Erythroblast (primary cell): ENCODE data around the gene KIF26B.

Source experiments
- GATA1 ChIP-seq: IDR thresholded peaks from 2 replicates; pipeline ENCODE4 v1.6.1; 2011; ENCODE audit warnings: low read depth, mild to moderate bottlenecking, control low read depth, low read length, moderate library complexity
- POLR2A ChIP-seq: IDR thresholded peaks from 2 replicates; pipeline ENCODE4 v1.6.1; 2011; ENCODE audit warnings: mild to moderate bottlenecking, low read length

DNA sequence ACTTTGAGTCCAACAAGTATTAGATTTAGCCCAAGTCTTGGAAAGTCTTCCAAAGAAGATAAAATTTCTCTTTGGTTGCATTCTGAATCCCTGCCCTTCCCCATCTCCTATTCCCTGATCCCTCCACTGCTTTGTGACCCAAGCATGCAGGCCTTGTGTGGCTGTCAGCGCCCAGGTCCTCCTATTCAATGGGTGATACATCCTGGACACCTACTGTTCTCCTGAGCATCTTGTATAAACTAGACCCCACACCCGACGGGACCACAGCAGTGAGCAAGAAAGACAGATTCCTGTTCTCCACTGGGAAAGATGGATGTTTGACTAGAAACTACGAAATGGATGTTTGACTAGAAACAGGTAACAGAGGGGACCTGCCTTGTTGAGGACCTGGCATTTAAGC lies 136.6 kb downstream of the KIF26B start:
- TF ChIP-seq POLR2A (no peak), GATA1 (no peak)
